SU-DHL-6 (cell line): ENCODE measurements around the gene URB2.

ENCODE experiments used
- H2AFZ ChIP-seq: fragments of 200-600 bp; sonication (generic); 2 replicates; pipeline ENCODE4 v1.6.1; 2014; ENCODE audit warnings: low read depth, mild to moderate bottlenecking, moderate library complexity, mixed read lengths, antibody characterized with exemption, low read length; ENCODE audit not compliant: severe bottlenecking
- H3F3A ChIP-seq: fragments of 200-600 bp; shearing (Covaris generic); 2 replicates; pipeline ENCODE4 v1.6.0; 2016; ENCODE audit warnings: antibody characterized with exemption, mild to moderate bottlenecking; ENCODE audit not compliant: insufficient read depth
- H3K27ac ChIP-seq: fragments of 200-600 bp; sonication (generic); 2 replicates; pipeline ENCODE4 v1.5.1; 2016; ENCODE audit warnings: low read depth, mild to moderate bottlenecking, low read length, moderate library complexity, mixed read lengths
- H3K27me3 ChIP-seq: fragments of 200-600 bp; sonication (generic), shearing (Covaris generic); 2 replicates; pipeline ENCODE4 v1.6.0; 2014; ENCODE audit warnings: mild to moderate bottlenecking, low read length
- H3K36me3 ChIP-seq: fragments of 200-600 bp; sonication (generic); 2 replicates; pipeline ENCODE4 v1.6.1; 2014; ENCODE audit warnings: mild to moderate bottlenecking, low read length, mixed read lengths
- H3K4me2 ChIP-seq: fragments of 300-600, 200-600 bp; shearing (Covaris generic), sonication (generic); 2 replicates; pipeline ENCODE4 v1.6.0; 2014; ENCODE audit warnings: low read length, low read depth, mild to moderate bottlenecking; ENCODE audit not compliant: poor library complexity, severe bottlenecking
- H3K4me3 ChIP-seq: fragments of 200-600 bp; sonication (generic); 2 replicates; pipeline ENCODE4 v1.5.1; 2014; ENCODE audit warnings: antibody characterized with exemption, low read length, mild to moderate bottlenecking, mixed read lengths; ENCODE audit not compliant: insufficient read depth, poor library complexity, severe bottlenecking
- H3K79me2 ChIP-seq: fragments of 200-600 bp; sonication (generic); 2 replicates; pipeline ENCODE4 v1.6.1; 2014; ENCODE audit warnings: mild to moderate bottlenecking, low read length, moderate library complexity; ENCODE audit not compliant: insufficient read depth
- H3K9ac ChIP-seq: fragments of 200-600 bp; sonication (generic); 2 replicates; pipeline ENCODE4 v1.7.0; 2014; ENCODE audit warnings: mild to moderate bottlenecking, low read length
- H3K9me2 ChIP-seq: fragments of 200-600 bp; sonication (generic); replicated peaks from 2 replicates; pipeline ENCODE4 v1.6.1; 2014; ENCODE audit warnings: low read length; ENCODE audit not compliant: insufficient read depth
- H3K9me3 ChIP-seq: fragments of 200-600 bp; sonication (generic); 2 replicates; pipeline ENCODE4 v1.6.1; 2014; ENCODE audit warnings: low read length, mixed read lengths; ENCODE audit not compliant: insufficient read depth
- H4K20me1 ChIP-seq: fragments of 200-600 bp; sonication (generic); 2 replicates; pipeline ENCODE4 v1.6.1; 2014; ENCODE audit warnings: low read depth, mild to moderate bottlenecking, antibody characterized with exemption, low read length, moderate library complexity, mixed read lengths
- EZH2phosphoT487 ChIP-seq: fragments of 200-600 bp; sonication (generic), shearing (Covaris generic); conservative IDR thresholded peaks from 2 replicates; pipeline ENCODE4 v1.6.1; 2018; ENCODE audit warnings: mild to moderate bottlenecking, antibody characterized with exemption, low read length, moderate library complexity, mixed read lengths
- TF ChIP-seq, protein P1 (sequence below): fragments of 200-600 bp; sonication (generic); IDR thresholded peaks from one replicate; pipeline ENCODE4 v1.5.1; 2017; ENCODE audit warnings: antibody characterized with exemption, mild to moderate bottlenecking, low read length, moderate library complexity; ENCODE audit not compliant: insufficient read depth, poor library complexity, severe bottlenecking

URB2 gene

DNA sequence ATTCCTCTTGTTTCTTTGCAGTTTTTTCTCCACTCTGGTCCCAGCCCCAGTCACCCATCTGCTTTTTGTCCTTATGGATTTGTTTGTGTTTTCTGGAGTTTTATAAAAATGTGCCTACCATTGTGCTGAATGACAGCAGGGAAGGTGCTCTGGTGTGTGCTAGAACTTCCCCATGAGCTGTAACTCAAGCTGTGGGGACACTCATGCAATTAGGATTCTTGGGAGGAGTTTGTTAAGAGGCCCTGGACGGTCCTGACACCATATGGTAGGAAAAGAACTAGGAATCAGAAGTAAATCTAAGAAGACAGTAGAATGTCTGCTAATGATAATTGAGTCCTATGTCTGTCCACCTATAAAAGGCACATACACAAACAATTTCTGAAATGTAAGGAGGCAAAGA is 27.4 kb downstream of the URB2 start:
- Histone ChIP-seq H3K36me3 (peaks cover 41% of the 10 kb centered on the region; the same call in 1 of the 2 replicates), H3K79me2 (no peaks in the 10 kb centered on the region)

GRCh38 chr1:229655781-229656180 is 29.7 kb downstream of the URB2 start:
- H3K36me3 ChIP-seq, result peaks cover 52% of the 10 kb centered on the region; the same call in 1 of the 2 replicates
- H3K27me3 ChIP-seq, result no peaks in the 10 kb centered on the region
- no peak overlapping the region for H3K4me3 ChIP-seq
- no peaks in the 10 kb centered on the region for H4K20me1 ChIP-seq
- no peak overlapping the region for H3K4me2 ChIP-seq
- H3K27ac ChIP-seq, result no peak overlapping the region
- H2AFZ ChIP-seq, result no peak overlapping the region
- H3K9me2 ChIP-seq, result no peaks in the 10 kb centered on the region
- H3F3A ChIP-seq, result 0 out of 2 replicates have a peak, but pooled peaks cover 6% of the 10 kb centered on the region
- TF ChIP-seq, protein P1, sequence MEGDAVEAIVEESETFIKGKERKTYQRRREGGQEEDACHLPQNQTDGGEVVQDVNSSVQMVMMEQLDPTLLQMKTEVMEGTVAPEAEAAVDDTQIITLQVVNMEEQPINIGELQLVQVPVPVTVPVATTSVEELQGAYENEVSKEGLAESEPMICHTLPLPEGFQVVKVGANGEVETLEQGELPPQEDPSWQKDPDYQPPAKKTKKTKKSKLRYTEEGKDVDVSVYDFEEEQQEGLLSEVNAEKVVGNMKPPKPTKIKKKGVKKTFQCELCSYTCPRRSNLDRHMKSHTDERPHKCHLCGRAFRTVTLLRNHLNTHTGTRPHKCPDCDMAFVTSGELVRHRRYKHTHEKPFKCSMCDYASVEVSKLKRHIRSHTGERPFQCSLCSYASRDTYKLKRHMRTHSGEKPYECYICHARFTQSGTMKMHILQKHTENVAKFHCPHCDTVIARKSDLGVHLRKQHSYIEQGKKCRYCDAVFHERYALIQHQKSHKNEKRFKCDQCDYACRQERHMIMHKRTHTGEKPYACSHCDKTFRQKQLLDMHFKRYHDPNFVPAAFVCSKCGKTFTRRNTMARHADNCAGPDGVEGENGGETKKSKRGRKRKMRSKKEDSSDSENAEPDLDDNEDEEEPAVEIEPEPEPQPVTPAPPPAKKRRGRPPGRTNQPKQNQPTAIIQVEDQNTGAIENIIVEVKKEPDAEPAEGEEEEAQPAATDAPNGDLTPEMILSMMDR, result no peak
- no peaks in the 10 kb centered on the region for H3K9me3 ChIP-seq
- no peaks in the 10 kb centered on the region for H3K79me2 ChIP-seq
- H3K9ac ChIP-seq, result no peak overlapping the region

More for the DNA sequence above, 27.4 kb downstream of the URB2 start:
- no peaks in the 10 kb centered on the region for H4K20me1 ChIP-seq
- no peaks in the 10 kb centered on the region for H3K9me2 ChIP-seq
- no peak overlapping the region for H2AFZ ChIP-seq
- H3K4me3 ChIP-seq, result no peak overlapping the region
- H3K27me3 ChIP-seq, result no peaks in the 10 kb centered on the region
- no peaks in the 10 kb centered on the region for H3F3A ChIP-seq
- H3K9ac ChIP-seq, result no peak overlapping the region
- no peak overlapping the region for H3K4me2 ChIP-seq
- no peak overlapping the region for H3K27ac ChIP-seq
- no peak for TF ChIP-seq EZH2phosphoT487
- TF ChIP-seq, protein P1, result no peak
- no peaks in the 10 kb centered on the region for H3K9me3 ChIP-seq

DNA sequence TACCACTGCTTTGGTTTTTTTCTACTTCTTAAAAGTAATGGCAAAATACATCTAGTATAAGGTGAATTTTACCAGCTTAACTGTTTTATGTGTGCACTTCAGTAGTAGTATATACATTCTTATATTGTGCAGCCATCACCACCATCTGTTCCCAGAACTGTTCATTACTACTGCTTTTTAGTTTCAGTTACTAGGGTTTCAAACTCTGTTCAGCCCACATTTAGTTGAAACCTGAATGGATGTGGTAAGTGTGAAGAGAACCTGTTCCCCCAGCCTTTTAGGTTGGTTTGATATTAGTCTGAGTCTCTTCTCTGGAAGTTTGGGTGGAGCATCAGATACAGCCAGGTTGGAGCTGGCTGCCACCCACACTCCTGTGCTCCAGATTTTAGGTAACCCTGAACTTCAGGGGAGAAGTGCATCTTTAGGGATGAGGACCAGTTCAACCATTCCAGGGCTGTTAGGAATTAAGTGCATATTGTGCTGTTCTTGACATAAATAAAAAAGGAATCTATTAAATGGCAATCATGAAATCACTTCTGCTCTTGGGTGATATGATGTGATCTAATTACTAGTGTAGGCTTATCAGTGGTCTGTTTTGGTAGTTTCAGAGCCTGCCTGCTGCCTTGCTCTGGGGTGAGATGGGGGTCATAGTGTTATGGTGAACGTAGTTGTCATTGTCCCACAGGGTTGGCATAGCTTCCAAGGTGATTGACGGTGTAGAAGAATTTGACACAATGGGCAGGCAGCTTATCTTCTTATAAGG is 32.1 kb downstream of the URB2 start:
- H3K9ac ChIP-seq, result no peak overlapping the region
- no peaks in the 10 kb centered on the region for H3K27me3 ChIP-seq
- H2AFZ ChIP-seq, result no peak overlapping the region
- H3K9me3 ChIP-seq, result no peaks in the 10 kb centered on the region
- no peaks in the 10 kb centered on the region for H3K79me2 ChIP-seq
- no peaks in the 10 kb centered on the region for H3K9me2 ChIP-seq
- no peaks in the 10 kb centered on the region for H4K20me1 ChIP-seq
- TF ChIP-seq, protein P1, result no peak
- TF ChIP-seq EZH2phosphoT487, result no peak
- H3K36me3 ChIP-seq, result peaks cover 42% of the 10 kb centered on the region; the same call in 1 of the 2 replicates
- H3K4me3 ChIP-seq, result no peak overlapping the region
- H3K27ac ChIP-seq, result no peak overlapping the region
- H3F3A ChIP-seq, result 0 out of 2 replicates have a peak, but pooled peaks cover 6% of the 10 kb centered on the region
- H3K4me2 ChIP-seq, result no peak overlapping the region
